Keratinocyte (primary cell): ENCODE data around the gene ARHGAP12. TPM values are rescaled to one million over a fixed set of nuclear protein-coding genes. Genes with fewer than 3 reads are reported as not detected.
"Not testable (repeated sequence)": the region's sequence is repeated elsewhere in the genome, so short reads cannot be mapped to it uniquely, and the experiment has no call there.

Experiments
- DNase-seq: peaks from one replicate; pipeline ENCODE4 v3.0.0-alpha.2; 2011; ENCODE audit warnings: low read depth, missing footprints, low spot score
- FAIRE-seq: peaks from 2 replicates; lab custom pipeline; 2011; peaks lifted over from hg19 to GRCh38; lab: Jason Lieb, UNC
- H2AFZ ChIP-seq: 2 replicates; pipeline ENCODE4 v1.6.0; 2012; ENCODE audit warnings: low read length, control low read depth, inconsistent platforms; ENCODE audit not compliant: control insufficient read depth
- H3K27ac ChIP-seq: 2 replicates; pipeline ENCODE4 v1.5.1; 2011; ENCODE audit warnings: low read length; ENCODE audit not compliant: control insufficient read depth, insufficient read depth
- H3K27me3 ChIP-seq: 3 replicates; pipeline ENCODE4 v1.6.0; 2011; ENCODE audit warnings: low read length; ENCODE audit not compliant: control insufficient read depth, insufficient read depth; ENCODE audit errors: extremely low read depth
- H3K36me3 ChIP-seq, 2 experiments: 2 replicates in 1 of 2; 3 replicates in 1 of 2; pipeline ENCODE4 v1.5.1; 2011; ENCODE audit warnings: low read length in 2 of 2, mild to moderate bottlenecking in 1 of 2; ENCODE audit not compliant: control insufficient read depth in 2 of 2, insufficient read depth in 2 of 2; ENCODE audit errors: extremely low read depth in 1 of 2
- H3K4me1 ChIP-seq: 3 replicates; pipeline ENCODE4 v1.5.1; 2011; ENCODE audit warnings: low read length; ENCODE audit not compliant: control insufficient read depth, insufficient read depth; ENCODE audit errors: extremely low read depth
- H3K4me2 ChIP-seq: 3 replicates; pipeline ENCODE4 v1.6.0; 2011; ENCODE audit warnings: low read depth, low read length; ENCODE audit not compliant: control insufficient read depth, insufficient read depth; ENCODE audit errors: extremely low read depth
- H3K4me3 ChIP-seq, 3 experiments: fragments of 200-600 bp in 1 of 3; sonication (generic) in 1 of 3; 2 replicates in 2 of 3; 3 replicates in 1 of 3; pipeline ENCODE4 v1.5.1; 2011 to 2016; ENCODE audit warnings: low read length in 3 of 3, mild to moderate bottlenecking in 3 of 3, control low read depth in 2 of 3, inconsistent platforms in 1 of 3, low read depth in 1 of 3, mixed read lengths in 1 of 3, mixed run types in 1 of 3, moderate library complexity in 1 of 3; ENCODE audit not compliant: control insufficient read depth in 2 of 3, insufficient read depth in 2 of 3; ENCODE audit errors: extremely low read depth in 1 of 3
- H3K79me2 ChIP-seq: 2 replicates; pipeline ENCODE4 v1.6.0; 2012; ENCODE audit warnings: low read length; ENCODE audit not compliant: control insufficient read depth, insufficient read depth
- H3K9ac ChIP-seq: 3 replicates; pipeline ENCODE4 v1.6.0; 2011; ENCODE audit warnings: low read length; ENCODE audit not compliant: control insufficient read depth, insufficient read depth; ENCODE audit errors: extremely low read depth
- H3K9me1 ChIP-seq: 3 replicates; pipeline ENCODE4 v1.6.0; 2011; ENCODE audit warnings: low read length; ENCODE audit not compliant: control insufficient read depth, insufficient read depth; ENCODE audit errors: extremely low read depth
- H3K9me3 ChIP-seq: 2 replicates; pipeline ENCODE4 v1.5.1; 2012; ENCODE audit warnings: low read depth, low read length; ENCODE audit not compliant: control insufficient read depth
- H4K20me1 ChIP-seq: 3 replicates; pipeline ENCODE4 v1.6.0; 2011; ENCODE audit warnings: low read length; ENCODE audit not compliant: control insufficient read depth, insufficient read depth; ENCODE audit errors: extremely low read depth
- CTCF ChIP-seq, 3 experiments: IDR thresholded peaks in 1 of 3; conservative IDR thresholded peaks in 1 of 3; optimal IDR thresholded peaks in 1 of 3; 2 replicates in 2 of 3; 3 replicates in 1 of 3; pipeline versions ENCODE3 to v1.5.1; 2011; ENCODE audit warnings: low read length in 3 of 3, mild to moderate bottlenecking in 3 of 3, moderate library complexity in 2 of 3, control low read depth in 1 of 3, inconsistent platforms in 1 of 3; ENCODE audit not compliant: insufficient read depth in 2 of 3; ENCODE audit errors: extremely low read depth in 1 of 3
- EZH2 ChIP-seq: IDR thresholded peaks from one replicate; pipeline ENCODE4 v1.6.1; 2012; ENCODE audit warnings: inconsistent platforms, mild to moderate bottlenecking, low read length, moderate library complexity
- dilution Hi-C: fragments of 300-500 bp; cut with MboI; formaldehyde crosslinking; loops from one replicate; pipeline ENCODE4 v1.7.0; 2020; ENCODE audit warnings: low sequenced_read_pairs; ENCODE audit not compliant: extremely low pct_ligation_motif_present
- polyA plus RNA-seq, 5 experiments: library from polyadenylated mRNA; depleted of rRNA in 3 of 5; stranded (reverse) in 3 of 5; stranded (forward) in 1 of 5; unstranded in 1 of 5; fragments of >200 nt; gene quantifications; 1 replicate in 1 of 5; 2 replicates in 3 of 5; 3 replicates in 1 of 5; pipeline versions ENCODE4 v1.2.1 to v1.2.3, GENCODE V29; 2011 to 2012; ENCODE audit warnings: missing spikeins in 2 of 5, low read depth in 1 of 5, low replicate concordance in 1 of 5

ARHGAP12 gene
- polyA plus RNA-seq, 1 donor (not counting 4 experiments of a cell fraction or from before 2014, with no cell fraction given), result 26.6 TPM

DNA sequence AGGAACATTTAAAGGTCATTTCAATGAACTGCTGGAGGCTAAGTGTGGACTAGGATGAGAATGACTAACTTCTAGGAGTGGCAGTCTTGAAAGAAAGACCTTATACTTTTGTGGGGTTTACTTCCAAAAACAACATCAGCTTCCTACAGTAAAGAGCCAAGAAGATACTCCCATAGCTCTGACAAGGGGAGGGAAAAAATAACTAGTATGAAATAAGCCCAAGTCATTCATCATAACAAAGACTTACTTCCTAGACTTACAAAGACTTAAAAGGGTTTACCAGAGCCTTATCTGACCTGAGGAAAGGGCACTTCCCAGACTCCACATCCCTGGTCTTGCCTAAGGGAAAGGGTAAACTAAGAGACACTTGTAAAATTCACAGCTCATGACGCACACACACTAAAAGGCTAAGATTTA is 31.7 kb downstream of the ARHGAP12 start:
- Histone ChIP-seq H4K20me1 (peaks cover 6% of the 10 kb centered on the region), H3K27ac (peak overlapping the region; percentile 64), H3K9me3 (no peaks in the 10 kb centered on the region), H3K27me3 (no peaks in the 10 kb centered on the region), H2AFZ (no peak overlapping the region), H3K4me2 (peak overlapping the region; percentile 66), H3K4me3 (peak overlapping the region in 1 of 3 experiments; percentile 22), H3K79me2 (peaks cover 67% of the 10 kb centered on the region), H3K36me3 (peaks cover 2% of the 10 kb centered on the region in 2 experiments), H3K4me1 (peaks cover 22% of the 10 kb centered on the region), H3K9ac (peak overlapping the region; percentile 22), H3K9me1 (no peaks in the 10 kb centered on the region)
- dilution Hi-C loops, result no loop called here
- FAIRE-seq (peak; percentile 77), DNase-seq (no peak)
- no peak for TF ChIP-seq EZH2
- no peak for TF ChIP-seq CTCF (optimal IDR thresholded peaks at IDR 0.05 in 1 of 3, IDR thresholded peaks at IDR 0.05 in 1 of 3, conservative IDR thresholded peaks at IDR 0.05 in 1 of 3; ENCODE audit: extremely low read depth in 1 of 3, insufficient read depth in 2 of 3, low read length in 3 of 3)

DNA sequence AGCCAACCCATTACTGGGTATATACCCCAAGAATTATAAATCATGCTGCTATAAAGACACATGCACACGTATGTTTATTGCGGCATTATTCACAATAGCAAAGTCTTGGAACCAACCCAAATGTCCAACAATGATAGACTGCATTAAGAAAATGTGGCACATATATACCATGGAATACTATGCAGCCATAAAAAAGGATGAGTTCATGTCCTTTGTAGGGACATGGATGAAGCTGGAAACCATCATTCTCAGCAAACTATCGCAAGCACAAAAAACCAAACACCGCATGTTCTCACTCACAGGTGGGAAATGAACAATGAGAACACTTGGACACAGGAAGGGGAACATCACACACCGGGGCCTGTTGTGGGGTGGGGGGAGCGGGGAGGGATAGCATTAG is 32.9 kb downstream of the ARHGAP12 start:
- H3K36me3 ChIP-seq, H3K4me2 ChIP-seq, H3K27ac ChIP-seq, H3K9ac ChIP-seq, H3K9me3 ChIP-seq, H2AFZ ChIP-seq, dilution Hi-C loops, H3K9me1 ChIP-seq, H4K20me1 ChIP-seq, FAIRE-seq, DNase-seq, H3K4me3 ChIP-seq, H3K27me3 ChIP-seq: not testable (repeated sequence)
- peaks cover 61% of the 10 kb centered on the region for H3K79me2 ChIP-seq
- H3K4me1 ChIP-seq, result peaks cover 22% of the 10 kb centered on the region

DNA sequence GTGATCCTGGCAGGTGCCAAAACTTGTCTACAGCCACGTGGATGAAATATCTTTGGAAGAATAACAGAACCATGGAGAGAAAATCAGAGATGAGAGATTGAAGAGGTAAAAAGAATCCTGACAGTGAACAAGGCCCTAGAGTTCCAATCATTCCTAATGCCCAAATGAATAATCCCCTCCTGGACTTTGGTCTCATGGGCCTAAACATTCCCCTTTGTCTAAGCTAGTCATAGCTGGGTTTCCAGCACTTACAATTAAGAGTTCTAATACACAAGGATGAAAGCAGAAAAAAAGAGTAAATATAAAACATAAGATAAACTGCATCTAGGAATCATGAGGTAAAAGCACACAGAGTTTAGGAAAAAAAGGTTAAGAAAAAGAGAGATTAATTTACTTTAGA is 40.2 kb downstream of the ARHGAP12 start:
- Histone ChIP-seq H3K9me3 (no peaks in the 10 kb centered on the region), H3K4me2 (peak overlapping the region; percentile 41), H4K20me1 (no peaks in the 10 kb centered on the region), H3K27me3 (no peaks in the 10 kb centered on the region), H3K27ac (no peak overlapping the region), H3K4me3 (peak overlapping the region in 1 of 3 experiments; percentile 5), H3K4me1 (peaks cover 13% of the 10 kb centered on the region), H3K9me1 (no peaks in the 10 kb centered on the region), H3K9ac (no peak overlapping the region), H3K79me2 (peaks cover 46% of the 10 kb centered on the region), H2AFZ (no peak overlapping the region), H3K36me3 (no peaks in the 10 kb centered on the region)
- DNase-seq (no peak), FAIRE-seq (no peak)
- TF ChIP-seq CTCF (optimal IDR thresholded peaks at IDR 0.05 in 1 of 3, IDR thresholded peaks at IDR 0.05 in 1 of 3, conservative IDR thresholded peaks at IDR 0.05 in 1 of 3; ENCODE audit: extremely low read depth in 1 of 3, insufficient read depth in 2 of 3, low read length in 3 of 3), result no peak
- no peak for TF ChIP-seq EZH2
- dilution Hi-C loops, result no loop called here
